CD14-positive monocyte (primary cell): ENCODE measurements around the gene PCP4. TPM values are rescaled to one million over a fixed set of nuclear protein-coding genes. Genes with fewer than 3 reads are reported as not detected.

ENCODE experiments used
- DNase-seq, 3 donors: peaks; one replicate each; pipeline ENCODE4 v3.0.0-alpha.2; 2011 to 2022
- H2AFZ ChIP-seq: 2 replicates; pipeline ENCODE4 v1.6.0; 2012; ENCODE audit warnings: mild to moderate bottlenecking, low read depth, low read length, inconsistent platforms; ENCODE audit not compliant: insufficient read depth, poor library complexity, severe bottlenecking
- H3K27ac ChIP-seq, 2 donors: 1 replicate in 1 of 2; 2 replicates in 1 of 2; pipeline ENCODE4 v1.5.1; 2012 to 2013; ENCODE audit warnings: low read length in 2 of 2, control low read depth in 1 of 2, inconsistent platforms in 1 of 2, low read depth in 1 of 2, mild to moderate bottlenecking in 1 of 2
- H3K27me3 ChIP-seq, 2 donors: one replicate each; pipeline versions ENCODE4 v1.6.0 to v1.6.1; 2011 to 2013; ENCODE audit warnings: low read length in 2 of 2; ENCODE audit not compliant: control insufficient read depth in 2 of 2, insufficient read depth in 2 of 2
- H3K36me3 ChIP-seq, 2 donors: replicated peaks in 1 of 2; 1 replicate in 1 of 2; 2 replicates in 1 of 2; pipeline versions ENCODE4 v1.5.1 to v1.6.1; 2012 to 2013; ENCODE audit warnings: low read length in 2 of 2, control low read depth in 1 of 2, inconsistent platforms in 1 of 2, mild to moderate bottlenecking in 1 of 2; ENCODE audit not compliant: insufficient read depth in 2 of 2, control insufficient read depth in 1 of 2
- H3K4me1 ChIP-seq, 2 donors: 1 replicate in 1 of 2; 2 replicates in 1 of 2; pipeline versions ENCODE4 v1.5.1 to v1.6.1; 2012 to 2013; ENCODE audit warnings: low read length in 2 of 2, control low read depth in 1 of 2, inconsistent platforms in 1 of 2, mild to moderate bottlenecking in 1 of 2, moderate library complexity in 1 of 2; ENCODE audit not compliant: insufficient read depth in 2 of 2, control insufficient read depth in 1 of 2
- H3K4me2 ChIP-seq: replicated peaks from 2 replicates; pipeline ENCODE3; 2012; ENCODE audit warnings: low read length, moderate library complexity, mild to moderate bottlenecking; ENCODE audit not compliant: poor library complexity, severe bottlenecking; ENCODE audit errors: extremely low read depth
- H3K4me3 ChIP-seq, 3 experiments: fragments of 200-600 bp in 1 of 3; sonication (generic) in 1 of 3; replicated peaks in 1 of 3; 1 replicate in 2 of 3; 2 replicates in 1 of 3; pipeline ENCODE4 v1.5.1; 2011 to 2013; ENCODE audit warnings: low read length in 3 of 3, mild to moderate bottlenecking in 3 of 3, control low read depth in 2 of 3, low read depth in 2 of 3, inconsistent platforms in 1 of 3, moderate library complexity in 1 of 3
- H3K79me2 ChIP-seq: 2 replicates; pipeline ENCODE4 v1.6.0; 2012; ENCODE audit warnings: mild to moderate bottlenecking, control low read depth, inconsistent platforms, low read length, moderate library complexity; ENCODE audit not compliant: insufficient read depth
- H3K9ac ChIP-seq: 2 replicates; pipeline ENCODE4 v1.6.0; 2017; ENCODE audit warnings: low read length, mild to moderate bottlenecking; ENCODE audit not compliant: insufficient read depth, poor library complexity, severe bottlenecking
- H3K9me3 ChIP-seq, 2 donors: replicated peaks in 1 of 2; 1 replicate in 1 of 2; 2 replicates in 1 of 2; pipeline versions ENCODE4 v1.5.1 to v1.6.1; 2012 to 2013; ENCODE audit warnings: low read length in 2 of 2, control low read depth in 1 of 2; ENCODE audit not compliant: control insufficient read depth in 1 of 2, insufficient read depth in 1 of 2
- H4K20me1 ChIP-seq: 2 replicates; pipeline ENCODE4 v1.6.0; 2012; ENCODE audit warnings: mild to moderate bottlenecking, low read length, control low read depth, moderate library complexity; ENCODE audit not compliant: insufficient read depth
- H3K27ac Mint-ChIP-seq, 7 donors: one replicate each; pipeline ENCODE4 v1.8.0; 2020; ENCODE audit warnings: mild to moderate bottlenecking in 7 of 7, mixed read lengths in 7 of 7, moderate library complexity in 6 of 7, inconsistent platforms in 2 of 7
- H3K27me3 Mint-ChIP-seq, 3 donors: one replicate each; pipeline ENCODE4 v1.8.0; 2021 to 2022; ENCODE audit warnings: low read depth in 3 of 3, mild to moderate bottlenecking in 3 of 3, mixed read lengths in 3 of 3, moderate library complexity in 3 of 3, inconsistent platforms in 1 of 3
- H3K36me3 Mint-ChIP-seq, 2 donors: one replicate each; pipeline ENCODE4 v1.8.0; 2020; ENCODE audit warnings: mixed read lengths in 2 of 2, inconsistent platforms in 1 of 2, mild to moderate bottlenecking in 1 of 2
- H3K4me1 Mint-ChIP-seq: one replicate; pipeline ENCODE4 v1.8.0; 2020; ENCODE audit warnings: mild to moderate bottlenecking, mixed read lengths
- H3K4me3 Mint-ChIP-seq, 2 donors: one replicate each; pipeline ENCODE4 v1.8.0; 2020; ENCODE audit warnings: mild to moderate bottlenecking in 2 of 2, mixed read lengths in 2 of 2, moderate library complexity in 1 of 2
- H3K9me3 Mint-ChIP-seq, 7 donors: one replicate each; pipeline ENCODE4 v1.8.0; 2020 to 2022; ENCODE audit warnings: mixed read lengths in 7 of 7, mild to moderate bottlenecking in 6 of 7, moderate library complexity in 6 of 7, inconsistent platforms in 2 of 7
- WGBS: methylation state at CpG from one replicate; pipeline ENCODE4 v1.1.5; 2013; ENCODE audit warnings: missing lambda C conversion rate; ENCODE audit not compliant: insufficient coverage; 5-methylcytosine and 5-hydroxymethylcytosine counted together
- intact Hi-C, 2 donors: fragments of 100-400 bp; cut with micrococcal nuclease; formaldehyde crosslinking; loops; one replicate each; pipeline versions ENCODE4 v1.15.0 to v1.15.1; 2023
- polyA plus RNA-seq, 3 donors: library from polyadenylated mRNA; depleted of rRNA in 1 of 3; unstranded in 2 of 3; stranded (reverse) in 1 of 3; fragments of 300-500 nt in 2 of 3; fragments of >200 nt in 1 of 3; fragmentation: Illumina TruSeq in 2 of 3; gene quantifications; 1 replicate in 2 of 3; 2 replicates in 1 of 3; pipeline ENCODE4 v1.2.3, GENCODE V29; 2012 to 2021
- TF ChIP-seq, protein P1 (sequence below): fragments of 200-600 bp; IDR thresholded peaks from one replicate; pipeline ENCODE4 v1.8.0; 2022; ENCODE audit warnings: antibody characterized with exemption, mild to moderate bottlenecking

Gene PCP4
- polyA plus RNA-seq, 3 donors = not detected

DNA sequence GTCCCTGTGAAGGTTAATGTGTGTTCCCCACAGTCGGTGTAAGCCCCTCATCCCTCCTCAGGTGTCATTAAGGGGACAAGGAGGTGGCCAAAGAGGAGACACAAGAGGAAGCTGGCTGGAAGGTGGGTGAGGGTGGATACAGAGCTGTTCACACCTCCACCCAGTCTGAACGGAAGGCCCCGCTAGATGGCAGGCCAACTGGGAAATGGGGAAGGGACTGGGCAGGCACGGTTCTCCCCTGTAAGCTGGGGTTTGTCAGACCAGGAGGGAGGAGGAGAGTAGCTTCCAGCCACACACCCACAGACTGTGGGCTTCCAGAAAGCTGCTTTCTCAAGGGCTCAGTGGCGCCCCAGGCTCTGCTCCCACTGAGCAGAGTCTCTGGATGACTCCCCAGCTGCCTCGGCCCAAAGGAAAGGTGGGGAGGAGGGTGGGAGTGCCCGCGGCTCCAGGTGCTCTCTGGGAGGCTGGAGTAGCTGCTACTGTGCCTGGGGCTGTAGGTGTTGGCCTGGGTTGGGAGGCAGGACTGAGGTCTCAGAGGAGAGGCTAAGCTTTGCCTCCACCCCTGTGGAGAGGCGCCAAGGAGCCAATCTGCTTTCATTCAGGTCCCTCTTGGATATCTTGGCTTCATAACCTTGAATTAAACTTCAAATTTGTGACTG, 41.2 kb downstream of the PCP4 start:
- Histone ChIP-seq H3K9me3 (no peaks in the 10 kb centered on the region), H3K36me3 (no peaks in the 10 kb centered on the region), H3K4me1 (no peaks in the 10 kb centered on the region), H3K79me2 (no peaks in the 10 kb centered on the region), H3K4me3 (no peak overlapping the region), H3K9ac (no peak overlapping the region), H2AFZ (no peak overlapping the region), H4K20me1 (no peaks in the 10 kb centered on the region), H3K4me2 (no peak overlapping the region), H3K27me3 (no peaks in the 10 kb centered on the region), H3K27ac (no peak overlapping the region)
- no peak overlapping the region for H3K4me3 Mint-ChIP-seq
- intact Hi-C loops = no loop called here
- H3K27ac Mint-ChIP-seq = no peak overlapping the region
- no peaks in the 10 kb centered on the region for H3K9me3 Mint-ChIP-seq
- no peaks in the 10 kb centered on the region for H3K4me1 Mint-ChIP-seq
- peaks cover 2% of the 10 kb centered on the region in 3 donors for H3K27me3 Mint-ChIP-seq
- TF ChIP-seq, protein P1, sequence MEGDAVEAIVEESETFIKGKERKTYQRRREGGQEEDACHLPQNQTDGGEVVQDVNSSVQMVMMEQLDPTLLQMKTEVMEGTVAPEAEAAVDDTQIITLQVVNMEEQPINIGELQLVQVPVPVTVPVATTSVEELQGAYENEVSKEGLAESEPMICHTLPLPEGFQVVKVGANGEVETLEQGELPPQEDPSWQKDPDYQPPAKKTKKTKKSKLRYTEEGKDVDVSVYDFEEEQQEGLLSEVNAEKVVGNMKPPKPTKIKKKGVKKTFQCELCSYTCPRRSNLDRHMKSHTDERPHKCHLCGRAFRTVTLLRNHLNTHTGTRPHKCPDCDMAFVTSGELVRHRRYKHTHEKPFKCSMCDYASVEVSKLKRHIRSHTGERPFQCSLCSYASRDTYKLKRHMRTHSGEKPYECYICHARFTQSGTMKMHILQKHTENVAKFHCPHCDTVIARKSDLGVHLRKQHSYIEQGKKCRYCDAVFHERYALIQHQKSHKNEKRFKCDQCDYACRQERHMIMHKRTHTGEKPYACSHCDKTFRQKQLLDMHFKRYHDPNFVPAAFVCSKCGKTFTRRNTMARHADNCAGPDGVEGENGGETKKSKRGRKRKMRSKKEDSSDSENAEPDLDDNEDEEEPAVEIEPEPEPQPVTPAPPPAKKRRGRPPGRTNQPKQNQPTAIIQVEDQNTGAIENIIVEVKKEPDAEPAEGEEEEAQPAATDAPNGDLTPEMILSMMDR = no peak
- H3K36me3 Mint-ChIP-seq = no peaks in the 10 kb centered on the region
- WGBS = 65% methylated on average over 6 of the region's 9 CpGs
- no peak for DNase-seq

DNA sequence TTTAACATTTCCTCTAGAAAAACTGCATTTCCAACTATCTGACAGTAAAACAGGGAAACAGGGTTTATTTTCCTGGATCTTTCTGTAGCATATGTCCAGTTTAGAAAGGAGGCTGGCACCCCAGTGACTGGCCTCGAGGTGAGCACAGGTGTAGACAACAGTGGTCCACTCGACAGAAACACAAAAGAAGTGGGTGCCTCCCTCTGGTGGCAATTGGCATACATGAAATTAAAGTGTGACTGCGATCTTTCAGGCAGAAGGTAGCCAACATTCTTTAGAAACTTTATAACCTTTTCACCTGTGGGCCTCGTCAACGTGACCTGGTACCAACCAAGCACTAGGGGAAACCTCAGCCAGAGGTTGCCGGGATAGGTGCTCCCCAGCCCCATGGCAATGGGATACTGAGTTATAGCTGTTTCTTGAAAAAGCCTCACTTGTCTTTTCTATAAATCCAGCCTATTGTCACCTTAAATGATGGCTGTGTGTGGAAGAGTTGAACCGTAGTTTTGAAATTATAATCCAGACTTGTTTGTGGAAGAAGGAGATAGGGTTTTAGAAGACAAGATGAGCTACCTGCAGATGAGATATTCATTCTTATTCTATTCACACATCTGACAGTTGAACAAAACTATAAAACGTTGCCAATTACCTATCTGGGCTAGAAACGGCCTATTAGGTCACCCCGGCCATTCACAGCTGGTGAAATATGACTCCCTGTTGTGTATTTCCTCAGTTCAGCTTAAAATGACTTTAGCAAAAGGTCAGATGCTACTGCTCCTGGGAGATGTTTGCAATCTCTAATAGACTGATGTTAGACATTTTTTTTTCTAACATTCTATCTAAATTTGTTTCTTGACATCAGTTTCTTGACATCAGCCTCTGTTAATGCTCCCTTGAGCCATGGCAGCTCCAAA, 44.3 kb downstream of the PCP4 start:
- Mint-ChIP-seq H3K27me3 (peaks cover 0 to 4% (median 2%) of the 10 kb centered on the region in 3 donors), H3K9me3 (no peaks in the 10 kb centered on the region), H3K36me3 (no peaks in the 10 kb centered on the region), H3K4me3 (no peak overlapping the region), H3K4me1 (no peaks in the 10 kb centered on the region), H3K27ac (no peak overlapping the region)
- TF ChIP-seq, protein P1 = no peak
- H3K4me2 ChIP-seq = no peak overlapping the region
- no peaks in the 10 kb centered on the region for H3K9me3 ChIP-seq
- H3K27me3 ChIP-seq = no peaks in the 10 kb centered on the region
- H3K27ac ChIP-seq = no peak overlapping the region
- H3K4me1 ChIP-seq = no peaks in the 10 kb centered on the region
- no peak overlapping the region for H3K9ac ChIP-seq
- intact Hi-C loops = no loop called here
- WGBS = 55% methylated on average over 2 of the region's 10 CpGs
- H3K79me2 ChIP-seq = no peaks in the 10 kb centered on the region
- no peaks in the 10 kb centered on the region for H3K36me3 ChIP-seq
- H2AFZ ChIP-seq = no peak overlapping the region
- H3K4me3 ChIP-seq = no peak overlapping the region
- no peaks in the 10 kb centered on the region for H4K20me1 ChIP-seq
- DNase-seq = no peak
